SHP77 (cell line): ENCODE measurements around the gene KANK2.
A peak's percentile ranks its signal among the peaks of the same experiment; 100 is the strongest.

Experiments
- DNase-seq, 2 experiments: peaks; one replicate each; lab custom pipeline; 2025; lab: John Stamatoyannopoulos, UW

Gene KANK2

DNA sequence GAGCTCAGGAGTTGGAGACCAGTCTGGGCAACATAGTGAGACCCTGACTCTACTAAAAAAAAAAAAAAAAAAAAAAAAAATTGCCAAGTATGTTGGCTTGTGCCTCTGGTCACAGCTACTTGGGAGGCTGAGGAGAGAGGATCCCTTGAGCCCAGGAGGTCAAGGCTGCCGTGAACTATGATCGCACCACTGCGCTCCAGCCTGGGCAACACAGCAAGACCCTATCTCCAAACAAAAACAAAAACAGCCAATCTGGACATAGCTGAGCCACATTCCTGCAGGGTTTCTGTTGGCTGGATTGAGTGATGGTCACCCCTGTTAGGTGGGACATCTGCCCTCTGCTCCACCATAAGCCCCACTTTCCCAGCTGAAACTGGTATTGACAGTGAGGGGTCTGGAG lies 28.5 kb upstream of the KANK2 start:
- no peak for DNase-seq

DNA sequence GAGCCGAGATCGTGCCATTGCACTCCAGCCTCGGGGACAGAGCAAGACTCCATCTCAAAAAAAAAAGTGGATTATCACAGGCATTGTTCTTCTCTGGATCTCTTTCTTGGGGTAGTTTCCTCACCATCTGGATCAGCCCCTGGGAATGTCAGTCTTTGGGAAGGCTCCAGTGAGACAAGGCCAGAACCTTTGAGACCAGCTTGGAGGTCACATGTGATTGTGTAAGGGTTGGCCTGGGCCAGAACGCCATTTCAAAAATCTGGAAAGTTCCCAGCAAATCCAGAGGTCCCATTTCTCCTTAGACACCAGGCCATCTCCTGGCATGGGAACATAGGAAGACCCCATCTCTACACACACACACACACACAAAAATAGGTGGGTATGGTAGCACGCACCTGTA lies 27.8 kb upstream of the KANK2 start:
- DNase-seq, result no peak

DNA sequence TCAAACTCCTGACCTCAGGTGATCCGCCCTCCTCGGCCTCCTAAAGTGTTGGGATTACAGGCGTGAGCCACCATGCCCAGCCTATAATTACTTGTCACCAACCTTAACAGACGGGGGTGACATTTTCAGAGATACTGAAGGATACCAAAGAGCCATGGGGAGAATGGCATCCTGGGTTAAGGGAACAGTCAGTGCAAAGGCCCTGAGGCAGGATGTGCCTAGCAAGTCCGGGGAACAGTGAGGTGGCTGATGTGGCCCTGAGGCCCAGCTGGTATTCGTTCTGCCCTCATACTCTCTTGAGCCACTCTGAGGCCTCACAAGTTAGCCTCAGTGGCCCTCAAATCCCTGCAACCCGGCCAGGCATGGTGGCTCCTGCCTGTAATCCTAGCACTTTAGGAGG lies 27.1 kb upstream of the KANK2 start:
- no peak for DNase-seq

DNA sequence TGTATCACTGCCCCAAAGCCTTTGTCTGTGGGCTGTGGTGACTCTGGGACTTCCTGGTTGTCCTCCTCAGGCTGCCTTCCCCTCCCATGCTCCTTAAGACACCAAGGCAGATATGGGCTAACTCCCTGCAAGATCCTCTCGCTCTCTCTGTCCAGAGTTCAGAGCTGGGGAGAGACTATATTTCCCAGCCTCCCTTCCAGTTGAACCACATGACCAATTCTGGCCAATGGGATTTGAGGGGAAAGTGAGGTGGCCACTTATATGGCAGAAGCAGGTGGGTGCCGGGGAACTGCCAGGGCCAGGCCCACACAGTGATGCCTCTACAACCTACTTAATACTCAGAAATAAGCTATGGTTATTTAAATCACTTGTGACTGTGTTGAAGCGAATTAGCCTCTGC lies 25.9 kb upstream of the KANK2 start:
- no peak for DNase-seq

DNA sequence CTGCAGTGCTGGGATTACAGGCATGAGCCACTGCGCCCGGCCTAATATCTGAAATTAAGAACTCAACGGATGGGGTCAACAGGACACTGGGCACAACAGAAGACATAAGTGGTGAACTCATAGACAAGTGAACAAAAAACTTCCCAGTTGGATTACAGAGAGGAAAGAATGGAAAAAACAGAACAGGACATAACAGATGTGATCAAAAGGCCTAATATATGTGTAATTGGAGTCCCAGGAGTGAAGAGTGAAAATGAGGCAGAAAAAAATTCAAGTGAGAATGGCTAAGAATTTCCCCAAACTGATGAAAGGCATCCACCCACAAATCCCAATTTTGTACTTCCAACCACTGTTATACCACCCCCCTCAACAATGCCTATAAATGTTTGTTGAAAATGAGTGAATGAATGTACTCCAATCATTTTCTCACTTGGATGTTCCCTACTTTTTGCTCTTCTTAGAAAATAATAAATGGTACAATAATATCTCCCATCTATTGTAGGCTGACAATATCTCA lies 23.8 kb upstream of the KANK2 start:
- no peak for DNase-seq

DNA sequence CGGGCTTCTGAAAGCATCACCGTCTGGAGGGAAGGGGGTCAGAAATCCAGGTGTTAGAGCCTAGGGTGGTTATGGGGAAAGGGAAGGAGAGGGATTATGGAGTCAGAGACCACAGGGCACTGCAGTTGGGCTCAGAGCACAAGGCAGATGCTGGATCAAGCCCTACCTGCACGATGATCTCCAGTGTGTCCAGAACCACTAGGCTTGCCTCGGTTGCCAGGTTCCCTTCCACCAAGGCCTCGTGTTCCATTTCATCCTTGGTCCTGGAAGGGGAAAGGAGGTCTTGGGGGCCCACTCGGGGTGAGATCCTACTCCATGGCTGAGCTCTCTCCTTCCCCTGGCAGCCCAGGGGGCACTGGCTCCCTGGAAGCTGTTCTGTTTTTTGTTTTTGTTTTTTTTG lies 17.0 kb upstream of the KANK2 start:
- no peak for DNase-seq

DNA sequence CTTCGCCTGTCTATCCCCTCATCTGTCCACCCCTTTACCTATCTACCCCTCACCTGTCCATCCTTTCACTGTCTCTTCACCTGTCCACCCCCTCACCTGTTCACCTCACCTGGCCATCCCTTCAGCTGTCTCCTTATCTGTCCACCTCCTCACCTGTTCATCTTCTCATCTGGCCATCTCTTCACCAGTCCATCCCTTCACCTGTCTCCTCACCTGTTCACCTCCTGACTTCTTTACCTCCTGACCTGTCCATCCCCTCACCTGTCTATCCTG lies 13.2 kb upstream of the KANK2 start:
- DNase-seq, result no peak

DNA sequence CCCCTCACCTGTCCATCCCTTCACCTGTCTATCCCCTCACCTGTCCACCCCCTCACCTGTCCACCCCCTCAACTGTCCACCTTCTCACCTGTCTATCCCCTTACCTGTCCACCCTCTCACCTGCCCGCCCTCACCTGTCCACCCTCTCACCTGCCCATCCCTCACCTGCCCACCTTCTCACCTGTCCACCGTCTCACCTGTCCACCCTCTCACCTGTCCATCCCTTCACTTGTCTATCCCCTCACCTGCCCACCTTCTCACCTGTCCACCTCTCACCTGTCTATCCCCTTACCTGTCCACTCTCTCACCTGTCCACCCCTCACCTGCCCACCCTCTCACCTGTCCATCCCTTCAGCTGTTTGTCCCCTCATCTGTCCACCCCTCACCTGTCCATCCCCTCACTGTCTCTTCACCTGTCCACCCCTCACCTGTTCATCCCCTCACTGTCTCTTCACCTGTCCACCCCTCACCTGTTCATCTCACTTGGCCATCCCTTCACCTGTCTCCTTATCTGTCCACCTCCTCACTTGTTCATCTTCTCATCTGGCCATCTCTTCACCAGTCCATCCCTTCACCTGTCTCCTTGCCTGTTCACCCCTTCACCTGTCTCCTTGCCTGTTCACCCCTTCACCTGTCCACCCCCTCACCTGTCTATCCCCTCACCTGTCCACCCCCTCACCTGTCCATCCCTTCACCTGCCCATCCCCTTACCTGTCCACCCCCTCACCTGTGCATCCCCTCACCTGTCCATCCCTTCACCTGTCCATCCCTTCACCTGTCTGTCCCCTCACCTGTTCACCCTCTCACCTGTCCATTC lies 12.7 kb upstream of the KANK2 start:
- no peak for DNase-seq

DNA sequence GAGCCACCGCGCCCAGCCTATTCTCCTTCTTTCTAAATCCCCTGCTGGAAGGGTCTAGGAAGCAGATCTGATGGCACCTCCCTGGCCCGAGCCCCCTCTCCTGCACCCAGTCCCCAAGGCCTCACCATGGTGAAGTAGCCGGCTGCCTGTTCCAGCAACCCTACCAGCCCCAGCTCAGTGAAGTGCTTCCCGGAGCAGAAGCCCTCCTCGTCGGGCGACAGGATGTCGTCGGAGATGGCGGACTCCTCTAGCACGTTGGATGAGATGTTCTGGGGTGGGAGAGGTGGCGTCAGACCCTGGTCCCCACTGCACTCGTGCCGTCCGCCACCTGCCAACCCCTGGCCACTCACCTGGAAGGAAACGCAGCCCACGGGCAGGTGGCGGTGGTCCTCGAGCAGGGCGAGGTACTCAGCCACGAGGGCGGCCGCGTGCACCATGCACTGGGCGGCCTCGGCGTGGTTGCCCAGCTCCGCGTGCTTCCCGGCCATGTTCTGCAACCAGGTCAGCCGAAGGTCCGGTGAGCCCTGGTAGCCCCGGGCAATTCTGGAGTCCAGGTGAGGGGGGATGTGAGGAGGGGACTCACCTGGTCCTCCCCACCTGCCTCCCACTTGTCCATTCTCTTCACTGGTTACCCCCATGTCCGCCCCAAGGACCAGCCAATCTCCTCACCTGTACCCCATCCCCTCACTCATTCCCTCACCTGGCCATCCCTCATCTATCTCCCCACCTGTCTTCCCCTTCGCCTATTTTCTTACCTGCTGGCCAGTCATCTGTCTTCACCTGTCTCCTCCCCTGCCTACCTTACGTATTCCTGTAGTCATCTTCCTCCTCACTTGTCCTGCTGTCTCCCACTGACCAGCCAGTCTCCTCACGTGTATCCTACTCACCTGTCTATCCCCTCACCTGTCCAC lies 11.5 kb upstream of the KANK2 start:
- DNase-seq, result no peak

DNA sequence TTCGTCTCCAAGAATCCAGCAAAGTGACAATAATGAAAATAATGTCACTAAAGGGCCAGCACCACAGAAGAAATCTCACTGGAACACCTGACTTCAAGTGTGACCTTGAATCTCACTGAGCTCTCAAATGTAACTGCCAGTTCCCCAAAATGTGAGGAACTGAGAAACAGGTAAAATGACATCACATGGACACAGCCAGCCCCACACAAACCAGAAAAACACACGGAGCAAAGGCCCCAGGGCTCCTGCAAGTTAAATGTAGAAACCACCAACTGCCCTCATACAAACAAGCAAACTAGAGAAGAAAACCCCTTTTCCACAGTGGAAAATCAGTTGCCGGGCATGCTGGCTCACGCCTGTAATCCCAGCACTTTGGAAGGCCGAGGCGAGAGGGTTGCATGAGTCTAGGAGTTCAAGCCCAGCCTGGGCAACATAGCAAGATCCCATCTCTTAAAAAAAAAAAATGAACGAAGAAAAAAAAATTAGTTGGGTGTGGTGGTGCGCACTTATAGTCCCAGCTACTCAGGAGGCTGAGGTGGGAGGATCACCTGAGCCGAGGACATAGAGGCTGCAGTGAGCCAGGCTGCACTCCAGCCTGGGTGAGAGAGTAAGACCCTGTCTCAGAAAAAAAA lies 8.7 kb upstream of the KANK2 start:
- no peak for DNase-seq

DNA sequence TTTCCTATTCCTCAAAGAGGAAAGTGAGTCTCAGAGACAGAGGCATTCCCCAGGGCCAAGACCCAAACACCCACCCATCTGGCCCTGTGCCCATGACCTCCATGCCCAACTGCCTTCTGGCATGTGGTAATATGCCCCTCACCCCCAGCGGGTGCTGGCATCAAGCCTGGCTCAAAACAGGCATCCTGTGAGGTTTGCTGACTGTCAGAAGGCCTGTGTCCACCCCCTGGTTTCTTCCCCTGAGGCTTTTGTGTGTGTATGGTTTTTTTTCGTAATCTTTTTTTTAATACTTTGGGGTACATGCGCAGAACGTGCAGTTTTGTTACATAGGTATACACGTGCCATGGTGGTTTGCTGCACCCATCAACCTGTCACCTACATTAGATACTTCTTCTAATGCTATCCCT lies 7.6 kb upstream of the KANK2 start:
- no peak for DNase-seq

DNA sequence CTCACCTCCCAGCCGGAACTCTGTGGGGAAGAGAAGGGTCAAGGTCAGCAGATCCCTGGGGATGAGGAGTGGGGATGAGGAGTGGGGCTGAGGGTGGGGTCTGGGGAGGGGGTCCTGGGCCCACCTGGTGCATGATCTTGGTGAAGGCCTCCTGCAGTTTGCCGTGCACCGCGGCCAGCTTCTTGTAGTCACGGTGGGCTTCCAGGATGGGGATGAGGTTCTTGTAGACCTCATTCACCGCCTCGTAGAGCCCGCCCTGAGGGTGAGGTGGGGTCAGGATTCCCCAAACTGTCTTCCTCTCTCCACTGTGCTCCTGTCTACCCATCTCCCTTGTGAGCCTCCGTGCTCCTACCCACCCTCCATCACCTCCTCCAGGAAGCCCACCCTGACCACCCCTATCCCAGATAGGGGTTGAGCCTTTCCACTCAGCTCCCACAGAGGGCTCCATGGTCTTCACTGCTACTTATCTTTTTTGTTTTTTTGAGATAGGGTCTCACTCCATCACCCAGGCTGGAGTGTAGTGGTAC lies 6.8 kb upstream of the KANK2 start:
- DNase-seq, result no peak

DNA sequence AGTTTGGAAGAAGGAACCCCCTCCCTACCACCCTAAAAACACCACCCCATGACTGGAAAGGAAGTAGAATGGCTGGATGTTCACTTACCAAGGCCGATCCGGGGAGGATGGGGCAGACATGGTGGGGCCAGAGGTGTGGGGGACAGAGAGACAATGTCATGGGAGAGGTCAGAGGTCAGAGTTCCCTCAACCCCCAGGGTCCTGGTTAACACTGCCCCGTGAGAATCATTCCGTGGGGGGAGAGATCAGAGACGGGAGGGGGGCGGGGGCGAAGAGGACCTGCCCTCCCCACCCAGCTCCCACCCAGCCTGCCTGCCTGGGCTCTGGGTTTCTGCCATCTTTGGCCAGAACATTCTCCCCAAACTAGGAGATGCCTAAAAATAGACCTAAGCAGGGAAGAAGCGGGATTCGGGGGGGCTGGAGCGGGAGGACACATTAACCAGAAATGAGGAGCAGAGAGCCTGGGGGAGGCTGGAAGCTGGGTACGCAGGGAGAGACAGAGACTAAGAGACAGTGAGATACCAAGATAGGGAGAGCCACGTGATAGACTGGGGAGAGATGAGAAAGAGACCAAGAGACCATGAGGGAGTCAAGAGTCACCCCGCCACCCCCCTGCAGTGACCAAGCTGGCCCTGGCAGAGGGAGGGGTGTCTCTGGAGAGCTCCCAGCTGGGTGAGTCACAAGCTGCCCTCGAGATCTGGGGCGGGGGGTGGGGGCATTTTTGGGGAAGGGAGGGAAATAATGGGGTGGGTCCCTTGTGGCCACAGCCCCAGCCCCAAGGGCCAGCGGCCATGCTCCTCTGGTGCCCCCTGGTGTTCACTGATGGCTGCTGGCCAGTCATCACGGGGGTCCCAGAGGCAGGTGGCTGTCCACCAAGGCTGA lies 6.1 kb upstream of the KANK2 start:
- DNase-seq, result peak in 1 of 2 experiments; percentile 28

DNA sequence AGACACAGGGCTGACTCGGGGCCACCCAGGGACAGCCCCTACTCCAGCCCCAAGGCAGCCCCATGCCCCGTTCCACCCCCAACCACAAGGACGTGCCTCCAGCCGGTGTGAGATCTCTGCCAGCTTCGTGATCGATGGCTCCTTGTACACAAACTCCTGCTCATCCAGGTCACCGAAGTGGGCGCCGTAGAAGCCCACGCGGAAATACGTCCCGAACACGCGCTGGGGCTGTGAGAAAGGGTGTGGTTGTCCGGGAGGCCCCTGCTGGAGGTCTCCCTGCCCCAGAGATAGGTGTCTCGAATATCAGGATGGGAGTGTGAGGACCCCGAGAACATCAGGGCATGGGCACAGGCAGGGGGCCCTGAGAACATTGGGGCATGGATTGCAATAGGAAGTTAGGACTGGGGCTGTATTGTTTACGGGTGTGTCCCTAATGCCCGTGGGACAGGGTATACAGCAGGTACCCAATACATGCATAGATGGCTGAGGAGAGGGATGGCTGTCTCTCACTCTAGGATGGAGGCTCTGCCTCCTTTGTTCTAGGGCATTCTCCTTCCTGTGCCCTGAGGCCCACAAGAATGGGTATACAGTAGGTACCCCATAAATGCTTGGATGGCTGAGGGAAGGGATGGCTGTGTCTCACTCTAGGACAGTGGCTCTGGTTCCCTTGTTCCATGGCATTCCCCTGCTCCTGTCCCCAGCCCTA lies 5.3 kb upstream of the KANK2 start:
- DNase-seq, result no peak

DNA sequence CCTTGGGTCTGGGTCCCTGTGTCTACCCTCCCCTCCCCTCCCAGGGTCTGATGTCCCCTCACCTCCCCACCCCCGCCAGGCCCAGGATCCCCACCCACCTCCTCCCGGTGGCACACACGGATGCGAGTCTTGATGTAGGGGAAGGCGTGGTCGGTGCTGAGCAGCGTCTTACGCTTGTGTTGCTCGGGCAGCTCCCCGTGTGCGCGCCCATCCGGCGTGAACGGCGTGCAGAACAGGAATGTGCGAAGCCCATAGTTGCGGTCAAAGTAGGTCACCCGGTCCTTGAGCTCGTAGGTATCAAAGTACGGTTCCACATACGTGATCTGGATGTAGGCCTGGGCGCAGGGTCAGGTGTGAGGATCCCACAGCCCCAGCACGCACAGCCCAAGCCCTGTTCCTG lies 4.4 kb upstream of the KANK2 start:
- no peak for DNase-seq

DNA sequence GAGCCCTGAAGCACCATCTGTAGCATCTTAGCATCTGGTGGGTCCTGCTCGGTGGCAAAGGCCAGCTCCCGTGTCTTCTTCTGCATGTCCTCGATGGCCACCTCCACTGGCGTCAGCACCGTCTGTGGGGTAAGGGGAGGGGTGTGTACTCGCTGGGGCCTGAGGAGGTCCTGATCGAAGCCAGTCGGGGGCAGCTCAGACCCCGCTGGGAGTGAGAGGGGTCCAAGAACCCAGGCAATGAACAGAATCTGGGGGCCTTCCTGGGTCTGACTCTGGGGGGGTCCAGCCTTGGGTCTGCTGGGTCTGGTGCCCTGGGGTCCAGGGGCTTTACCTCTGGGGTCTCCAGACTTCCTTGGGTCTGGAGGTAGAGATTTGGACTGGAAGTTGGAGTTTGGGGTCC lies 3.6 kb upstream of the KANK2 start:
- no peak for DNase-seq

DNA sequence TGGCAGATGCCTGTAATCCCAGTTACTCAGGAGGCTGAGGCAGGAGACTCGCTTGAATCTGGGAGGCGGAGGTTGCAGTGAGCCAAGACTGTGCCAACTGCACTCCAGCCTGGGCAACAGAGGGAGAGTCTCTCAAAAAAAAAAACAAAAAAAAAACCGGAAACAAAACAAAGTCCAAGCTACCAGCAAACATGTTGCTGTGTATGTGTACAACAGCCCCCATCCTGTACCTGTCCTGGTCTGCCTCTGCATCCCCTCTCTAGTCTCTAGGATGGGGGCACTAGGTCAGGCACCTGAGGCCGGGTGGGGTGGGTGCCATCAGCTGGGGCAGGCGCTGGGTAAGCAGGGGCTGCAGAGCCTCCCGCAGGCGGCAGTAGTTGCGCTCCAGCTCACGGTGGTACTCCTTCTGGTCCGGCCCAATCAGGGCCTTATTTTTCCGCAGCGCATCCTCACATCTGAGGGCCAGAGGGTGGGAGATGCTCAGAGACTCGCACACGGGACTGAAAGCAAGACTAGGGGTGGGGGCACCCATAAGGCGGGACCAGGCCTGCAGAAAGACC lies 2.8 kb upstream of the KANK2 start:
- DNase-seq, result no peak

DNA sequence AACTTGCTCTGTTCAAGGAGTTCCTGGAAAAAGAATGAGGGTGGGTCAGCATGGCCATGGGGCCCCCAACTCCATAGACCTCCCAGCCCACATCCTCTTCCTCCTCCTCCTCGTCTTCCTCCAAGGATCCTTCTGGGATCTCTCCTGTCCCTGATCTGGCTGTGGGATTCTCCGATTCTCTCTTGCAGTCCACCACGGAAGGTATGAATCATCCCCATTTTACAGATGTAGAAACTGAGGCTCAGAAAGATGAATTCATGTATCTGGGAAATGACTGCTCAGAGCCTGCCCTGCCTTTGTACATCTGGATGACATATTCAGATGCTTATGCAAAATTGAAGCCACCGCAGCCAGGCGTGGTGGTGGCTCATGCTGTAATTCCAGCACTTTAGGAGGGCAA lies 2.2 kb upstream of the KANK2 start:
- no peak for DNase-seq

DNA sequence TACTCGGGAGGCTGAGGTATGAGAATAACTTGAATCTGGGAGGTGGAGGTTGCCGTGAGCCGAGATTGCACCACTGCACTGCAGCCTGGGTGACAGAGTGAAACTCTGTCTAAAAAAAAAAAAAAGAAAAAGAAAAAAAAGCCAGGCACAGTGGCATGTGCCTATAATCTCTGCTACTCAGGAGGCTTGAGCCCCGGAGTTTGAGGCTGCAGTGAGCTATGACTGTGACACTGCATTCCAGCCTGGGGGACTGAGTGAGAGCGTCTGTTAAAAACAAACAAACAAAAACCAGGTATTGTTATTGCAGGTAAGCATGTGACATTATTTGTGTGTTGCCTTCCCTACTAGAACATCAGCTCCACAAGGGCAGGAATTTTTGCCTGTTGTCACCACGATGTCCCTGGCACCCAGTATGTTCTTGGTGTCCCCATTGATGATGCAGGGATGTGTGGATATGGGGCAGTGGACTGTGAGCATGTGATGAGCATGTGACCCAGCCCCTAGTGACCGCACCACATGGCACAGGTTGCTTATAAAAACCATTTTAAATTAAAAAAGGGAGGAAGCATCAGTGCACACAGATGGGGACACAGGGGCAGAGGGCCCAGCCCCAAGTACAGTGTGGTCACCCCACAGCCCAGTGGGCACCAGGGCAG lies 1.6 kb upstream of the KANK2 start:
- DNase-seq, result no peak

DNA sequence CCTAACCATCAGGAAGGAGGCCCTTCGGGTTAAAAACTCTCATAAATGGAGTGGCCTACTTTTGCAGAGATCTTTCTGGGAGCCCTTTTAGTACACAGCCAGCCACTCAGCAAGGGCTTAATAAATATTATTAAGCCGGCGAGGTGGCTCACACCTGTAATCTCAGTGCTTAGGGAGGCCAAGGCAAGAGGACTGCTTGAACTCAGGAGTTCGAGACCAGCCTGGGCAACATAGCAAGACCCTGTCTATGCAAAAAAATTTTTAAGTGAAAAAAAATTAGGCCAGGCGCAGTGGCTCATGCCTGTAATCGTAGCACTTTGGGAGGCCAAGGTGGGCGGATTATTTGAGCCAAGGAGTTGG lies 810 bp upstream of the KANK2 start:
- no peak for DNase-seq
